K562 (cell line): ENCODE measurements around the gene RASD2. TPM values are rescaled to one million over a fixed set of nuclear protein-coding genes. Genes with fewer than 3 reads are reported as not detected.

ENCODE experiments used
- ATAC-seq: fragments of 200-7000 bp; cut with Tn5 transposase; 3 replicates; pipeline ENCODE4 v1.9.1; 2020; ENCODE audit warnings: moderate library complexity
- BruUV-seq: library from RNA; stranded (reverse); fragments of 400-500 nt; replicated peaks from 2 replicates; lab custom pipeline; 2021; lab: Mats Ljungman, UMichigan
- CTCF ChIA-PET: fragments of 300-600 bp; formaldehyde crosslinking; extraction: SDS; loops from one replicate; lab custom pipeline; 2021; ENCODE audit warnings: low intra/inter-chr PET ratio; lab: Yijun Ruan, JAX
- POLR2A ChIA-PET: fragments of 300-600, 350-650 bp; sonication (Branson Sonifier 250); formaldehyde crosslinking; extraction: SDS; loops from one replicate; lab custom pipeline; 2021; ENCODE audit warnings: antibody characterized with exemption, inconsistent platforms; lab: Yijun Ruan, JAX
- DNase-seq, 4 experiments: peaks; one replicate each; pipeline versions ENCODE4 v3.0.0 to v3.0.0-alpha.2; 2011 to 2018; ENCODE audit warnings: low spot score in 3 of 4, mixed read lengths in 3 of 4; ENCODE audit errors: extremely low read depth in 1 of 4
- FAIRE-seq: peaks from 2 replicates; lab custom pipeline; 2011; peaks lifted over from hg19 to GRCh38; lab: Jason Lieb, UNC
- H2AFZ ChIP-seq: 2 replicates; pipeline ENCODE4 v1.6.0; 2011; ENCODE audit warnings: low read depth, low read length, control low read depth, inconsistent platforms
- H3K27ac ChIP-seq: fragments of 200-600 bp; 3 replicates; pipeline ENCODE4 v1.8.0; 2011; ENCODE audit warnings: low read depth, mild to moderate bottlenecking, control low read depth, inconsistent platforms, low read length, moderate library complexity, mixed read lengths; ENCODE audit errors: extremely low read depth
- H3K27me3 ChIP-seq, 2 experiments: fragments of 300-600 bp in 1 of 2; 2 replicates in 1 of 2; 3 replicates in 1 of 2; pipeline versions ENCODE4 v1.6.0 to v1.8.0; 2011; ENCODE audit warnings: inconsistent platforms in 2 of 2, low read length in 2 of 2, mild to moderate bottlenecking in 1 of 2, mixed read lengths in 1 of 2, moderate library complexity in 1 of 2; ENCODE audit not compliant: control insufficient read depth in 2 of 2, insufficient read depth in 2 of 2
- H3K36me3 ChIP-seq: fragments of 300-600 bp; 3 replicates; pipeline ENCODE4 v1.8.0; 2011; ENCODE audit warnings: mild to moderate bottlenecking, low read length, inconsistent platforms; ENCODE audit not compliant: control insufficient read depth, insufficient read depth
- H3K4me1 ChIP-seq, 2 experiments: fragments of 200-600 bp in 1 of 2; replicated peaks in 1 of 2; 2 replicates in 1 of 2; 3 replicates in 1 of 2; pipeline versions ENCODE4 v1.5.1 to v1.8.0; 2011; ENCODE audit warnings: inconsistent platforms in 2 of 2, low read length in 2 of 2, mild to moderate bottlenecking in 1 of 2, mixed read lengths in 1 of 2, moderate library complexity in 1 of 2; ENCODE audit not compliant: control insufficient read depth in 2 of 2, insufficient read depth in 2 of 2
- H3K4me2 ChIP-seq: 2 replicates; pipeline ENCODE4 v1.6.1; 2011; ENCODE audit warnings: low read length, control low read depth, inconsistent platforms, mixed read lengths; ENCODE audit not compliant: insufficient read depth
- H3K4me3 ChIP-seq: fragments of 200-600 bp; sonication (generic), shearing (Covaris generic); 2 replicates; pipeline ENCODE4 v1.5.1; 2016; ENCODE audit warnings: control low read depth, inconsistent platforms
- H3K79me2 ChIP-seq: fragments of 200-600 bp; 3 replicates; pipeline ENCODE4 v1.8.0; 2011; ENCODE audit warnings: low read length, inconsistent platforms; ENCODE audit not compliant: control insufficient read depth, insufficient read depth
- H3K9ac ChIP-seq, 2 experiments: 2 replicates each; pipeline versions ENCODE4 v1.6.0 to v1.6.1; 2011; ENCODE audit warnings: low read depth in 2 of 2, low read length in 2 of 2, control low read depth in 1 of 2, inconsistent platforms in 1 of 2, mild to moderate bottlenecking in 1 of 2, mixed read lengths in 1 of 2; ENCODE audit not compliant: insufficient read depth in 1 of 2
- H3K9me1 ChIP-seq: one replicate; pipeline ENCODE4 v1.6.0; 2011; ENCODE audit warnings: inconsistent platforms, mild to moderate bottlenecking, low read length, moderate library complexity; ENCODE audit not compliant: control insufficient read depth, insufficient read depth
- H3K9me3 ChIP-seq: replicated peaks from 2 replicates; pipeline ENCODE4 v1.5.1; 2011; ENCODE audit warnings: low read depth, low read length, inconsistent platforms; ENCODE audit not compliant: control insufficient read depth, insufficient read depth
- H4K20me1 ChIP-seq: replicated peaks from 2 replicates; pipeline ENCODE4 v1.6.1; 2011; ENCODE audit warnings: low read length, inconsistent platforms, mixed read lengths; ENCODE audit not compliant: control insufficient read depth, insufficient read depth
- ARHGAP35 ChIP-seq: fragments of 450-650 bp; IDR thresholded peaks from 2 replicates; pipeline ENCODE4 v1.6.1; 2018; ENCODE audit not compliant: partially characterized antibody
- NFXL1 ChIP-seq: fragments of 450-650 bp; formaldehyde crosslinking; IDR thresholded peaks from 2 replicates; pipeline ENCODE4 v1.4.0; 2021; ENCODE audit warnings: mild to moderate bottlenecking
- ZFP36 ChIP-seq: fragments of 150-350 bp; IDR thresholded peaks from 2 replicates; pipeline ENCODE4 v1.6.1; 2018; ENCODE audit warnings: low read length, low read depth; ENCODE audit not compliant: partially characterized antibody
- ZNF217 ChIP-seq: sonication (generic); formaldehyde crosslinking; IDR thresholded peaks from 2 replicates; pipeline ENCODE4 v1.8.0; 2022; ENCODE audit warnings: mild to moderate bottlenecking, missing genetic modification reagents
- WGBS: fragments of 100-300 bp; shearing (Covaris generic); methylation state at CpG from one replicate; pipeline ENCODE4 v1.1.6; 2016; ENCODE audit warnings: low coverage, mixed read lengths; ENCODE audit not compliant: insufficient coverage; ENCODE audit errors: missing lambda C conversion rate; 5-methylcytosine and 5-hydroxymethylcytosine counted together
- in situ Hi-C: fragments of 300-500 bp; cut with MboI; formaldehyde crosslinking; loops from 4 replicates; pipeline ENCODE4 v1.15.0; 2018; ENCODE audit warnings: inconsistent platforms, mixed read lengths
- intact Hi-C: fragments of 100-400 bp; cut with micrococcal nuclease; formaldehyde crosslinking; loops from 2 replicates; pipeline ENCODE4 v1.14.2; 2022
- polyA plus RNA-seq, 8 experiments: library from polyadenylated mRNA; depleted of rRNA in 4 of 8; stranded (reverse) in 5 of 8; unstranded in 3 of 8; fragments of >200 nt; fragmentation: Nextera tagmentation in 2 of 8; fragmentation: Illumina TruSeq in 1 of 8; extraction: Ambion mirVana in 2 of 8; extraction: Trizol in 1 of 8; gene quantifications; 2 replicates each; pipeline versions ENCODE4 v1.2.1 to v1.2.3, GENCODE V29; 2011 to 2014; ENCODE audit warnings: inconsistent platforms in 1 of 8, missing spikeins in 1 of 8
- total RNA-seq, 7 experiments: library from RNA; depleted of rRNA in 6 of 7; stranded (reverse); fragments of >200 nt in 6 of 7; fragmentation: Illumina TruSeq in 2 of 7; extraction: Trizol in 2 of 7; gene quantifications; 2 replicates each; pipeline versions ENCODE4 v1.2.1 to v1.2.3, GENCODE V29; 2011 to 2021; ENCODE audit warnings: low replicate concordance in 1 of 7
- TF ChIP-seq, protein P1 (sequence below): fragments of 450-650 bp; formaldehyde crosslinking; conservative IDR thresholded peaks from 2 replicates; pipeline ENCODE4 v1.4.0; 2022; ENCODE audit warnings: mild to moderate bottlenecking, missing genetic modification characterization
- TF ChIP-seq, protein P2 (sequence below): sonication (generic); formaldehyde crosslinking; IDR thresholded peaks from 2 replicates; pipeline ENCODE4 v1.8.0; 2023; ENCODE audit warnings: missing genetic modification reagents, mild to moderate bottlenecking, borderline replicate concordance

The RASD2 gene
- total and polyA plus RNA-seq, 9 of the 15 experiments (the other 6 are each of a cell fraction or from before 2014, with no cell fraction given) = 0.05 TPM; not detected in 8

DNA sequence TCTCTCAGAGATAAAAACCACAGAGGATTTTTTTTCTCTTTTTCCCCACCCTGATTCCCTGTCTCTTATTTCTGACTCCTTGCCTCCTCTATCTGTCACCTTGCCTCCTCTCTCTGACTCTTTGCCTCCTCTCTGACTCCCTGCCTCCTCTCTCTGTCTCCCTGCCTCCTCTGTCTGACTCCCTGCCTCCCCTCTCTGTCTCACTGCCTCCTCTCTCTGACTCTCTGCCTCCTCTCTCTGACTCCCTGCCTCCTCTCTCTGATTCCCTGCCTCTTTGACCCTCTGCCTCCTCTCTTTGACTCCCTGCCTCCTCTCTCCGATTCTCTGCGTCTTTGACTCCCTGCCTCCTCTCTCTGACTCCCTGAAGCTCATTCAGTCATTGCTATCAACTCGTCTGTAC lies 3.1 kb downstream of the RASD2 start:
- Histone ChIP-seq H2AFZ (no peak overlapping the region), H4K20me1 (no peaks in the 10 kb centered on the region), H3K4me3 (no peak overlapping the region), H3K9ac (no peak overlapping the region), H3K36me3 (no peaks in the 10 kb centered on the region), H3K79me2 (no peaks in the 10 kb centered on the region), H3K9me3 (no peaks in the 10 kb centered on the region), H3K4me2 (no peak overlapping the region), H3K9me1 (no peaks in the 10 kb centered on the region), H3K27me3 (peaks cover 6 to 54% of the 10 kb centered on the region in 2 experiments; a peak in 3 of 5 replicates), H3K4me1 (peaks cover 0 to 19% of the 10 kb centered on the region in 2 experiments; a peak in 2 of 5 replicates), H3K27ac (no peak overlapping the region)
- TF ChIP-seq ARHGAP35 (peak; percentile 89), NFXL1 (no peak), ZFP36 (peak; percentile 77), ZNF217 (CRISPR knock-in tag) (no peak)
- TF ChIP-seq, protein P1, sequence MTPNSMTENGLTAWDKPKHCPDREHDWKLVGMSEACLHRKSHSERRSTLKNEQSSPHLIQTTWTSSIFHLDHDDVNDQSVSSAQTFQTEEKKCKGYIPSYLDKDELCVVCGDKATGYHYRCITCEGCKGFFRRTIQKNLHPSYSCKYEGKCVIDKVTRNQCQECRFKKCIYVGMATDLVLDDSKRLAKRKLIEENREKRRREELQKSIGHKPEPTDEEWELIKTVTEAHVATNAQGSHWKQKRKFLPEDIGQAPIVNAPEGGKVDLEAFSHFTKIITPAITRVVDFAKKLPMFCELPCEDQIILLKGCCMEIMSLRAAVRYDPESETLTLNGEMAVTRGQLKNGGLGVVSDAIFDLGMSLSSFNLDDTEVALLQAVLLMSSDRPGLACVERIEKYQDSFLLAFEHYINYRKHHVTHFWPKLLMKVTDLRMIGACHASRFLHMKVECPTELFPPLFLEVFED (CRISPR knock-in tag) = 0 out of 2 replicates have a peak, but pooled peaks have one; percentile 9
- TF ChIP-seq, protein P2, sequence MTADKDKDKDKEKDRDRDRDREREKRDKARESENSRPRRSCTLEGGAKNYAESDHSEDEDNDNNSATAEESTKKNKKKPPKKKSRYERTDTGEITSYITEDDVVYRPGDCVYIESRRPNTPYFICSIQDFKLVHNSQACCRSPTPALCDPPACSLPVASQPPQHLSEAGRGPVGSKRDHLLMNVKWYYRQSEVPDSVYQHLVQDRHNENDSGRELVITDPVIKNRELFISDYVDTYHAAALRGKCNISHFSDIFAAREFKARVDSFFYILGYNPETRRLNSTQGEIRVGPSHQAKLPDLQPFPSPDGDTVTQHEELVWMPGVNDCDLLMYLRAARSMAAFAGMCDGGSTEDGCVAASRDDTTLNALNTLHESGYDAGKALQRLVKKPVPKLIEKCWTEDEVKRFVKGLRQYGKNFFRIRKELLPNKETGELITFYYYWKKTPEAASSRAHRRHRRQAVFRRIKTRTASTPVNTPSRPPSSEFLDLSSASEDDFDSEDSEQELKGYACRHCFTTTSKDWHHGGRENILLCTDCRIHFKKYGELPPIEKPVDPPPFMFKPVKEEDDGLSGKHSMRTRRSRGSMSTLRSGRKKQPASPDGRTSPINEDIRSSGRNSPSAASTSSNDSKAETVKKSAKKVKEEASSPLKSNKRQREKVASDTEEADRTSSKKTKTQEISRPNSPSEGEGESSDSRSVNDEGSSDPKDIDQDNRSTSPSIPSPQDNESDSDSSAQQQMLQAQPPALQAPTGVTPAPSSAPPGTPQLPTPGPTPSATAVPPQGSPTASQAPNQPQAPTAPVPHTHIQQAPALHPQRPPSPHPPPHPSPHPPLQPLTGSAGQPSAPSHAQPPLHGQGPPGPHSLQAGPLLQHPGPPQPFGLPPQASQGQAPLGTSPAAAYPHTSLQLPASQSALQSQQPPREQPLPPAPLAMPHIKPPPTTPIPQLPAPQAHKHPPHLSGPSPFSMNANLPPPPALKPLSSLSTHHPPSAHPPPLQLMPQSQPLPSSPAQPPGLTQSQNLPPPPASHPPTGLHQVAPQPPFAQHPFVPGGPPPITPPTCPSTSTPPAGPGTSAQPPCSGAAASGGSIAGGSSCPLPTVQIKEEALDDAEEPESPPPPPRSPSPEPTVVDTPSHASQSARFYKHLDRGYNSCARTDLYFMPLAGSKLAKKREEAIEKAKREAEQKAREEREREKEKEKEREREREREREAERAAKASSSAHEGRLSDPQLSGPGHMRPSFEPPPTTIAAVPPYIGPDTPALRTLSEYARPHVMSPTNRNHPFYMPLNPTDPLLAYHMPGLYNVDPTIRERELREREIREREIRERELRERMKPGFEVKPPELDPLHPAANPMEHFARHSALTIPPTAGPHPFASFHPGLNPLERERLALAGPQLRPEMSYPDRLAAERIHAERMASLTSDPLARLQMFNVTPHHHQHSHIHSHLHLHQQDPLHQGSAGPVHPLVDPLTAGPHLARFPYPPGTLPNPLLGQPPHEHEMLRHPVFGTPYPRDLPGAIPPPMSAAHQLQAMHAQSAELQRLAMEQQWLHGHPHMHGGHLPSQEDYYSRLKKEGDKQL = no peak
- ATAC-seq (no peak), DNase-seq (no peak), FAIRE-seq (no peak)
- 0% methylated on average over 3 of the region's 3 CpGs for WGBS
- BruUV-seq = no TSS peak
- in situ Hi-C loops (no loop called here), intact Hi-C loops (no loop called here)
- ChIA-PET POLR2A (no interaction called here), CTCF (no interaction called here)
